ENCODE data around the gene DSEL. TPM values are rescaled to one million over a fixed set of nuclear protein-coding genes. Genes with fewer than 3 reads are reported as not detected.

Gene DSEL
- total RNA-seq, result 12.2 and 30.4 TPM in 2 replicates

GRCh38 chr18:67516539-67517443 lies at the start of gene DSEL:
DSEL (minus strand) TSS chr18:67516720; CDS start chr18:67514608, 2,112 bp downstream.

Data from epithelial cell of alveolus of lung (primary cell).